HCT116 (cell line): ENCODE data around the gene RIC8B. TPM values are rescaled to one million over a fixed set of nuclear protein-coding genes. Genes with fewer than 3 reads are reported as not detected.

Experiments
- ATAC-seq: fragments of 200-7000 bp; cut with Tn5 transposase; 2 replicates; pipeline ENCODE4 v1.9.1; 2020; ENCODE audit warnings: mild to moderate bottlenecking, moderate library complexity
- BruUV-seq: library from RNA; stranded (reverse); fragments of 400-500 nt; replicated peaks from 2 replicates; lab custom pipeline; 2021; lab: Mats Ljungman, UMichigan
- CTCF ChIA-PET: fragments of 300-600 bp; sonication (Branson Sonifier 250); formaldehyde crosslinking; loops from one replicate; lab custom pipeline; 2021; ENCODE audit warnings: antibody characterized with exemption; lab: Charles Lee
- POLR2A ChIA-PET: fragments of 300-600, 350-600 bp; sonication (Branson Sonifier 250); formaldehyde crosslinking; loops from one replicate; lab custom pipeline; 2021; ENCODE audit warnings: antibody characterized with exemption; lab: Charles Lee
- RAD21 ChIA-PET, 2 experiments: fragments of 300-600 bp; sonication (Branson Sonifier 250); formaldehyde crosslinking; loops; one replicate each; lab custom pipeline; 2023; ENCODE audit warnings: low total read pairs in 2 of 2; ENCODE audit not compliant: uncharacterized antibody in 2 of 2, unreplicated experiment in 2 of 2, low non-redundant PET in 1 of 2; lab: Charles Lee
- DNase-seq: peaks from one replicate; pipeline ENCODE4 v3.0.0-alpha.2; 2010; ENCODE audit warnings: low read depth, low spot score
- H2AFZ ChIP-seq: fragments of 200-600 bp; shearing (Covaris generic), sonication (generic); 2 replicates; pipeline ENCODE4 v1.6.1; 2017; ENCODE audit warnings: low read depth, mixed run types, mixed read lengths, antibody characterized with exemption, low read length; ENCODE audit not compliant: poor library complexity, severe bottlenecking
- H3K27ac ChIP-seq: 2 replicates; pipeline ENCODE4 v1.5.1; 2012; ENCODE audit warnings: low read depth, low read length
- H3K27me3 ChIP-seq: fragments of 200-600 bp; sonication (generic); 2 replicates; pipeline ENCODE4 v1.6.1; 2016; ENCODE audit warnings: mixed run types, low read length, mixed read lengths; ENCODE audit not compliant: insufficient read depth
- H3K36me3 ChIP-seq, 2 experiments: fragments of 200-500 bp in 1 of 2; fragments of 200-600 bp in 1 of 2; sonication (Bioruptor generic) in 1 of 2; sonication (generic) in 1 of 2; 2 replicates each; pipeline versions ENCODE4 v1.5.1 to v1.6.1; 2014 to 2016; ENCODE audit warnings: low read length in 2 of 2, inconsistent platforms in 1 of 2, mixed read lengths in 1 of 2, mixed run types in 1 of 2; ENCODE audit not compliant: insufficient read depth in 2 of 2, control insufficient read depth in 1 of 2
- H3K4me1 ChIP-seq, 2 experiments: fragments of 200-600 bp in 1 of 2; sonication (generic) in 1 of 2; 2 replicates each; pipeline versions ENCODE4 v1.5.1 to v1.6.1; 2012 to 2017; ENCODE audit warnings: low read length in 2 of 2, inconsistent platforms in 1 of 2, mild to moderate bottlenecking in 1 of 2, mixed read lengths in 1 of 2, mixed run types in 1 of 2, moderate library complexity in 1 of 2; ENCODE audit not compliant: insufficient read depth in 2 of 2, control insufficient read depth in 1 of 2
- H3K4me2 ChIP-seq: fragments of 200-600 bp; sonication (generic); 2 replicates; pipeline ENCODE4 v1.6.1; 2017; ENCODE audit warnings: mixed run types, low read length, mixed read lengths
- H3K4me3 ChIP-seq, 2 experiments: fragments of 200-600 bp in 1 of 2; sonication (generic) in 1 of 2; replicated peaks in 1 of 2; 2 replicates each; pipeline ENCODE4 v1.5.1; 2011 to 2016; ENCODE audit warnings: low read length in 2 of 2, control low read depth in 1 of 2, low read depth in 1 of 2, mild to moderate bottlenecking in 1 of 2, mixed read lengths in 1 of 2, mixed run types in 1 of 2
- H3K79me2 ChIP-seq: fragments of 200-600 bp; sonication (generic); 2 replicates; pipeline ENCODE4 v1.6.1; 2017; ENCODE audit warnings: mild to moderate bottlenecking, mixed run types, low read length, moderate library complexity, mixed read lengths; ENCODE audit not compliant: insufficient read depth
- H3K9ac ChIP-seq: fragments of 200-600 bp; sonication (generic); 2 replicates; pipeline ENCODE4 v1.6.1; 2016; ENCODE audit warnings: low read length, mixed read lengths
- H3K9me2 ChIP-seq: fragments of 200-600 bp; sonication (generic), shearing (Covaris generic); 2 replicates; pipeline ENCODE4 v1.6.1; 2017; ENCODE audit warnings: mixed run types, mild to moderate bottlenecking, moderate library complexity; ENCODE audit not compliant: insufficient read depth
- H3K9me3 ChIP-seq, 2 experiments: fragments of 200-500 bp in 1 of 2; fragments of 200-600 bp in 1 of 2; sonication (Bioruptor generic) in 1 of 2; sonication (generic) in 1 of 2; 2 replicates each; pipeline ENCODE4 v1.6.1; 2014 to 2017; ENCODE audit warnings: low read length in 2 of 2, mixed read lengths in 2 of 2, inconsistent platforms in 1 of 2, low read depth in 1 of 2, mild to moderate bottlenecking in 1 of 2, mixed run types in 1 of 2, moderate library complexity in 1 of 2; ENCODE audit not compliant: control insufficient read depth in 1 of 2, insufficient read depth in 1 of 2
- H4K20me1 ChIP-seq: fragments of 200-600 bp; sonication (generic), shearing (Covaris generic); 2 replicates; pipeline ENCODE4 v1.6.1; 2017; ENCODE audit warnings: mixed run types, mild to moderate bottlenecking, moderate library complexity; ENCODE audit not compliant: insufficient read depth
- ATF3 ChIP-seq: IDR thresholded peaks from 2 replicates; pipeline ENCODE4 v1.6.1; 2012
- CBX3 ChIP-seq: IDR thresholded peaks from 2 replicates; pipeline ENCODE4 v1.6.1; 2012; ENCODE audit warnings: low read depth
- JUND ChIP-seq: IDR thresholded peaks from 2 replicates; pipeline ENCODE4 v1.6.1; 2012
- MAX ChIP-seq: IDR thresholded peaks from 2 replicates; pipeline ENCODE4 v1.6.1; 2012
- POLR2A ChIP-seq: IDR thresholded peaks from 2 replicates; pipeline ENCODE4 v1.7.0; 2011; ENCODE audit warnings: borderline replicate concordance; ENCODE audit not compliant: insufficient read depth, insufficient read length; ENCODE audit errors: extremely low read depth
- RAD21 ChIP-seq: IDR thresholded peaks from 2 replicates; pipeline ENCODE4 v1.6.1; 2012; ENCODE audit warnings: low read depth, mild to moderate bottlenecking
- SIN3A ChIP-seq: IDR thresholded peaks from 2 replicates; pipeline ENCODE4 v1.6.1; 2012; ENCODE audit warnings: low read depth
- SP1 ChIP-seq: IDR thresholded peaks from 2 replicates; pipeline ENCODE4 v1.6.1; 2012; ENCODE audit warnings: low read depth
- SRF ChIP-seq: IDR thresholded peaks from 2 replicates; pipeline ENCODE4 v1.6.1; 2012; ENCODE audit warnings: low read depth
- TCF7L2 ChIP-seq: IDR thresholded peaks from 2 replicates; pipeline ENCODE4 v1.7.0; 2011; ENCODE audit warnings: borderline replicate concordance, inconsistent platforms; ENCODE audit not compliant: insufficient read depth, insufficient read length; ENCODE audit errors: extremely low read depth
- YY1 ChIP-seq: IDR thresholded peaks from 2 replicates; pipeline ENCODE4 v1.6.1; 2011; ENCODE audit warnings: low read length, low read depth, moderate library complexity, mild to moderate bottlenecking; ENCODE audit not compliant: insufficient replicate concordance; ENCODE audit errors: extremely low read depth
- ZFX ChIP-seq: fragments of 450-650 bp; IDR thresholded peaks from 2 replicates; pipeline ENCODE4 v1.6.1; 2017
- intact Hi-C: fragments of 100-400 bp; cut with micrococcal nuclease; formaldehyde crosslinking; loops from 2 replicates; pipeline ENCODE4 v1.10.0; 2022
- total RNA-seq: library from RNA; stranded (reverse); gene quantifications from one replicate; pipeline ENCODE4 v1.2.1, GENCODE V29; 2021; ENCODE audit not compliant: unreplicated experiment

RIC8B gene
- total RNA-seq, 1 experiment from 2014 or later = 16.7 TPM

GRCh38 chr12:106907846-106908245 lies 133.4 kb downstream of the RIC8B start:
- Histone ChIP-seq H3K27ac (no peak overlapping the region), H3K27me3 (no peaks in the 10 kb centered on the region), H3K79me2 (no peaks in the 10 kb centered on the region), H3K9me3 (no peaks in the 10 kb centered on the region), H3K4me1 (peaks cover 0 to 9% of the 10 kb centered on the region in 2 experiments; a peak in 2 of 4 replicates), H4K20me1 (no peaks in the 10 kb centered on the region), H2AFZ (peak overlapping the region; percentile 4), H3K4me2 (no peak overlapping the region), H3K36me3 (no peaks in the 10 kb centered on the region), H3K9ac (no peak overlapping the region), H3K4me3 (no peak overlapping the region), H3K9me2 (no peaks in the 10 kb centered on the region)
- no peak for DNase-seq
- no peak for TF ChIP-seq SRF
- no peak for TF ChIP-seq MAX
- TF ChIP-seq RAD21 = no peak
- no peak for TF ChIP-seq YY1
- no peak for TF ChIP-seq CBX3
- TF ChIP-seq SIN3A = no peak
- no peak for TF ChIP-seq ZFX
- no peak for TF ChIP-seq ATF3
- TF ChIP-seq SP1 = no peak
- TF ChIP-seq TCF7L2 = no peak
- TF ChIP-seq POLR2A = no peak
- intact Hi-C loops = no loop called here
- ChIA-PET RAD21 (no interaction called here), CTCF (interaction anchor here (1.1 to 1.3 kb wide), 2 partner anchors 11 to 550 kb away, joined by 3 read pairs; partner anchors contain the start of gene POLR3B), POLR2A (no interaction called here)
- ATAC-seq = no peak
- BruUV-seq = no TSS peak

GRCh38 chr12:106908561-106908960 lies 134.1 kb downstream of the RIC8B start:
- CTCF ChIA-PET = interaction anchor here (1.3 kb wide), 1 partner anchor 10 kb away, joined by 3 read pairs; no protein-coding TSS in a partner anchor
- POLR2A ChIA-PET = no interaction called here
- no peak for DNase-seq
- Histone ChIP-seq H2AFZ (no peak overlapping the region), H3K27me3 (no peaks in the 10 kb centered on the region), H3K4me3 (no peak overlapping the region), H3K4me2 (no peak overlapping the region), H3K9me2 (no peaks in the 10 kb centered on the region), H3K9me3 (no peaks in the 10 kb centered on the region), H3K79me2 (no peaks in the 10 kb centered on the region), H3K4me1 (peaks cover 0 to 5% of the 10 kb centered on the region in 2 experiments; a peak in 2 of 4 replicates), H3K36me3 (no peaks in the 10 kb centered on the region)
- ATAC-seq = no peak
- no peak for TF ChIP-seq JUND
- TF ChIP-seq, all 23 proteins: peak for 0
- intact Hi-C loops = no loop called here
- Histone ChIP-seq H3K9ac (no peak overlapping the region), H3K27ac (no peak overlapping the region), H4K20me1 (no peaks in the 10 kb centered on the region)
- RAD21 ChIA-PET = no interaction called here
- no TSS peak for BruUV-seq
